GM21786 (cell line): ENCODE measurements around the gene CPLX4.
A peak's percentile ranks its signal among the peaks of the same experiment; 100 is the strongest.

Experiments
- ATAC-seq: cut with Tn5 transposase; IDR thresholded peaks from one replicate; pipeline ENCODE4 v1.9.1; 2021; ENCODE audit not compliant: unreplicated experiment

The CPLX4 gene

DNA sequence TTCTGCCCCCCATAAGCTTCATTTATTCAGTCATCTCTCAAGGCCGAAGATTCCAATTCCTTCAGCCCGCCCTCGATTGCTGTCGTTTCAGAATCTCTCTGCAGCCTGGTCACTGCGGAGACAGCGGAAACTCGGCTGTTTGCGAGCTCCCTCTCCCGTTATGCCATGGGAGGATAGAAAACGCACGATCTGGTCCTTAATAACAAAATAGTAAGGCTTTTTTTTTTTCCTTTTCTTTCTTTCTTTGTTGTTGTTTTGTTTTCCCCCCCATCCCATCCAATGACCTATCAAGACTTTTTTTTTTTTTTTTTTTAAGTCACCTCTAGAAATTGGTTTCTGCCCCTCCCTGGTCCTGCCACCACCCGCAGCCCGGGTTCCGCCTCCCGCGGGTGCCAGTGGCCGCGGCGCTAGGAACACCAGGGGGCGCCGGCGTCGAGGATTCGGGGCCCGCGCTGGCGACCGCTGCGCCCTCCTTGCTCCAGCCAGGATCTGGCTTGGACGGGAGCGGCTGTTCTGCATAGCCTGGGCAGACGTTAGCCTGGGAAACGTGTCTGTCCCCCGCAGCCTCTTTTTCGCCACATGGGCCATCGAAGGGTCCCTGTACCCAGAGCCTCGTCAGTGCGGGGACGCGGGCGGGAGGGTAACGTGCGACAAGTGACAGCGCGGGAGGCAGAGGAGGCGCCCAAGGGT is 10.1 kb downstream of the CPLX4 start:
- ATAC-seq = peak; percentile 89

DNA sequence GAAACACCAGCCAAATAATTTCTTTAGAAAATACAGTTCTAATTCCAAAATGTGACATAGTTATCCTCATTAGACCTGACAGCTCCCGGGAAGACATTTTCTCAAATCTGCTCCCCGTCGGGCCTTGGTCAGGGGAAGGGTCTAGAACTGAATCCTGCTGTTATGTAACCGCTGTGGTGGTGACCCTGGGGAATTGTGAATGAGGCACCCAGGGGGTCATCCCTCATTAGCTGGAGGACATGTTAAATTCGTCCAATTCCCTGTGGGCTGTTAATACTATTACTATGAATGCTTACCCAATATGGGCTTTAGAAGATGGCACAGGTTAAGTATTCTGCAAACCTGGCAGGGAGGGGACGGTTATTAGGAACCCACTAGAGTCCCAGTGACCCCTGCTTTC is 11.8 kb downstream of the CPLX4 start:
- ATAC-seq = no peak

DNA sequence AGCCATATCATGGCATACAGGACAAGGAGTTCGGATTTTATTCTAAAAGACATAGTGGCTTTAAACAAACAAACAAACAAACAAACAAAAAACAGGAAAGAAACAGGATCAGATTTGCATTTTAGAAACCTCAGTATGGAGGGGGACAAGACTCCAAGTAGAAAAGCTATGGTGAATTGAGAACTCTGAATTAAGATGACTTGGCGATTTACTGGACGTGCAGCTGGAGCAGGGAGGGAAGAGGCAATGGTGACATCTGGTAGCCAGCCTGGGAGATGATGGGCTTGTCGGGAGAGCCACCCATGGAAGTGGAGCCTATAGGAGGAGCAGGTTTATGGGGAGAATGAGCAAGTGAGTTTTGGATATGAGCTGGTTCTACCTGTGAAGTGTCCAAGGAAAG is 13.2 kb downstream of the CPLX4 start:
- no peak for ATAC-seq

DNA sequence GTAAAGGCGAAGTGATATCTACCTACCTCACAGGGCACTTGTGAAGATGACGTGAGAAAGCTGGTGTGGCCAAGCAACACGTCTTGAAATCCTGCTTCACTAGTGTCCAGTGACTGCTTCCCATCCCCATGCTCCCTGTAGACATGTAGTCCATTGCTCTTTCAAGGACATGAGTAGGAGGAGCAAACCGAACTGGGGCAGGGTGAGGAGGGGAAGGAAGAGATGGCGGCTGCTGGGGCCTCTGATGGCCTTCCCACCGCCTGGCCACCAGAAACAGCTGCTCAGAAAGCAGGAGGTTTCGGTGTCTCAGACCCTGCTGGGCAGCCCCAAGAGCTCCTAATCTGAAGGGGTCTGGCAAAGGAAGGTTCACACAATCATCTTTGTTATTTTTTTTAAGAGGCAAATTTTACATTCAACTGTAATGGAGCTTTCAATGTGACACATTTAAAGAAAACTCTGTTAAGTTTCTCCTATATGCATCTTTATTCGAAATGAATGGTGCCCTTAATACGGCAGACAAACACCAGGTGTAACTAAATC is 14.7 kb downstream of the CPLX4 start:
- no peak for ATAC-seq

DNA sequence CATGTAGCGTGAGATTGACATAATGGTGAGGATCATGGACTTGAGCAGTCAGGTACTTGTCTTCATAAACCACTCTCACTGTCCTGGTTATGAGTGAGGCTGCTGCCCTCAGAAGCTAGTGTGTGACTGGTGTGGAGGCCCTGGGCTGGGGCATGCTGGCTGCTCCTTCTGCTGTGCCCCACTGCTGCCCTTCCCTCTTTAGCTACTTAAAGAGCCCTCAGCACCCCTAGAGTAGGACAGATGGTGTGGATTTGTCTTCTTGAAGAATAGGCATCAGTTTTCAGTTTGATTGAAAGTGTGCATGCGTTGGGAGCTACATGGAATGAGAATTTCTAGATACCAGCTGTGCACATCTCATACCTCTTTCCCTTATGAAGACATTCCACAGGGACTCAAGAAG is 15.4 kb downstream of the CPLX4 start:
- no peak for ATAC-seq

DNA sequence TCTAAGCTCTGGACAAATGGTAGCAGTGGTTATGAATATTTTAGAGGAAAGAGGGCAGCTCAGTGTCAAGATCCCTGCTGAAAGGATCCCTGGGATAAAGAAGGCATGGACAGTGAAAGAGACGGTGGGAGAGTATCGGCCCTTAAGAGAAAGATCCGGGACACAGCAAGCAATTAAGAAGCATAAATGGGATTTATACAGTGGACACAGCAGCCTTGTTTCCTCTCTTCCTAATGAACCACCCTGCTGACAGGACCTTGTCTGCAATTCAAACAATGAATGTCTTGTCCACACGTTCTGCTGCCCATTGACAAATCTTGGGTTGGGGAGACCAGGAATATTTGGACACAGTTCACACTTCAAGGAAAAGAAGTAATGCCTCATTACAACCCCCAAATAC is 16.5 kb downstream of the CPLX4 start:
- no peak for ATAC-seq

DNA sequence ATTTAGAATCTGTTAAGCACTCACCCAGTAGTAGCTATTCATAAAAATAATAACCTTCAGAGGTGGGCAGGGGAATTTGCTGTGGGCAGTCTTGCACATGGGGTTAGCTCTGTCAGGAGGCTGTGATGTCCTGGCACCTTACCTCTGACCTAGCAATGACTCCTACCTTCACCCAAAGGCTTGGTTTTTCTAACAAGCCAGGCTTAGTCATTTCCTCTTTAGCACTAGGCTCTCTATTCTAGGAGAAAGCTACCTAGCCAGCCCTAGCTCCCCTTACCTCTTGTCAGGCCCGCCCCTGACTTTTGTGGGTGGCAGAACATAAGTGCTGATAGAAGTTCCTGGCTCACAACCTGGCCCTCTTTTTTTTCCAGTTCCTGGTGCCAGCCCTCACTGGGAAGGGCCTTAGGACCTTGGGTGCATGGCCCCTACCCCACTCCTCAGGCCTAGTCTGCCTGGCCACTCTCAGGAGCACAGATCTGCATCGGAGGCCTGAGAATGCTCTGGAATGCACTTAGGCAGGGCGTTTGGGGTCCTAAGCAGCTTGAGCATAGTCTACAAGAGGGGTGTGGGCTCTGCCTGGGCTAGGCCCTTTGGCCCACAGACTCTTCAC is 17.7 kb downstream of the CPLX4 start:
- no peak for ATAC-seq

DNA sequence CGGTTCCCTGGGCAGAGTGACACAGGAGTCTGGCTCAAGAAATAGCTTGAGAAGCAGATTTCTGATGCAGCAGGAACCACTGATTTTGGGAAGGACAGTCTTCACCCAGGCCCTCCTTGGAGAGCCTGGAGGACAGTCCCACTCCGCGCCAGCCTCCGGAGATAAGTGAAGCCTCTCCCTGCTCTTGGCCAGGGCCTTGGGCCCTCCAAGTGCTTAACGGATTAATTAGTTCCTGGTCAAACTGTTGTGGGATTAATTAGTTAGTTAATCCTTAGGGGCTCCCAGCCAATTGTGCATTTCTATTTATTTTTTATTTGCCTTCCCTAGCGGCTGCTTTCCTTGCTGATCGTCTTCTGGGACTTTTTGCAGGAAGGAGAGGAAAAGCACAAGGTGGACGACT is 19.6 kb downstream of the CPLX4 start:
- ATAC-seq = no peak

DNA sequence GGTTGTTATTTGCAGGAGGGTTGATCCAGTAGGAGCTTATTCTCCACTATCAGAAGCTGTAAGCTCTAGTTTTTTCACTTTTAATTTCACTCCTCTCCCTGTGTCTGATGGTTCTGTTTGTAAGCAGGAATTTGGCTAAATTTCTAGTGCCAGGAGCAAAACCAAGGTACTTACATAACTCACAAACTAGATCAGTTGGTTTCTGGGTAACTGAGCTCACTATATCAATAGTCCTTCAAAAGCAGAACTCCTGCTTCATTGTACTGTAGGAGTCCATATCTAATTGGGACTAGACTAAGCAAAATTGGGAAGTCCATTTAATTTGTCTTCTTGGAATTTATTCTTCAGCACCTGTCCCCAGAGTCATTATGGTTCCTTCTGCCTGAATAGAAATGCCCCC is 25.1 kb downstream of the CPLX4 start:
- no peak for ATAC-seq

DNA sequence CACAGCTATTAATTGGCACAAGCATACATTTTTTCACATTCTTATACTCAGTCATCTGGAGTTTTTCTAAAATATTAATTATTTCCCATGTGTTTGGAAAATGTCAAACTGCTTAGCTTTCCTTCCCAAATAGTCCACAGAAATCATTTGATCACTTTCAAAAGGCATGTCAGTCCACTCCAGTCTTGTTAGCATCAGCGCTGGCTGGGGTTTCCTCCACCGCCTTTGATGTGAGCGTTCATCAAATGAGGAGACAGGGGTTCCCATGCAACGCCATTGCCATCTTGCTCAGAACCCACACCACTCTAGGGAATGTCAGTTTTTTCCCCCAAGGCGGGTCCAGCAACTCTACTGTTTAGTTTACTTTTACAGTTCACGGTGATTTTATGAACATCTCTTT is 32.1 kb downstream of the CPLX4 start:
- no peak for ATAC-seq

DNA sequence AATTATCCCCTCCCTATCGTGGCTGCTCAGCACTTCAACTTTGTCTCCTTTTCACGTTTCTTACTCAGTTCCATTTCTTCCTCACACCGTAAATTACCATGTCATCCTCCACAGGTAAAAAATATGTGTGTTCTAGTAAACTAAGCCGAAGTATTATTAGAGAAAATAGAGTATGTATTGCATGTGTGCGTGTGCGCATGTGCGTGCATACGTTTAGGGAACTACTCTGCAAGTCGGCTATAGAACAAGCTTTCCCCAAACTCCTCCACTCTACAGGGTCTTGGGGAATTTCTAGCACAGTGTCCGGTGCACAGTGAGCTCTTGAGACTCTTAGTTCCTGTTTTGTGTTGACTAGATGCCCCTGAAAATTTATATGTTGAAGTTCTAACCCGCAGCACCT is 36.1 kb downstream of the CPLX4 start:
- no peak for ATAC-seq

DNA sequence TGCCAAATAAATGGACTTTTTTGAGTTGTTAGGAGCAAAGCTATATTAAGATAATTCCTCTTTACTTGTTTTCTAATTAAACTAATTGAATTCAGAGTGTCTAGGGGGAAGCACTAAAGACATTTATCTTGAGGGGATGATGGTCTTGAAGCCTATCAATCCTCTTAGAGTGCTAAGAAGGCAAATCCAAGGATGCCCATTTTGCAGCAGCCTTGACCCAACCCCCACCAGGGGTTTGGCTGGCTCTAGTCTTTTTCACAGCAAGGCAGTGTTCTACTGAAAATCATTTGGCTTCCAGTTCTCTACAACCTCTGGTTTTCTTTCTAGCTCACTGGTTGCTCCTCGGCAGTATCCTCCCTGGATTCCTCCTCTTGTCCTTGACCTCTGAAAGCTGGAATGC is 38.7 kb downstream of the CPLX4 start:
- ATAC-seq = no peak

DNA sequence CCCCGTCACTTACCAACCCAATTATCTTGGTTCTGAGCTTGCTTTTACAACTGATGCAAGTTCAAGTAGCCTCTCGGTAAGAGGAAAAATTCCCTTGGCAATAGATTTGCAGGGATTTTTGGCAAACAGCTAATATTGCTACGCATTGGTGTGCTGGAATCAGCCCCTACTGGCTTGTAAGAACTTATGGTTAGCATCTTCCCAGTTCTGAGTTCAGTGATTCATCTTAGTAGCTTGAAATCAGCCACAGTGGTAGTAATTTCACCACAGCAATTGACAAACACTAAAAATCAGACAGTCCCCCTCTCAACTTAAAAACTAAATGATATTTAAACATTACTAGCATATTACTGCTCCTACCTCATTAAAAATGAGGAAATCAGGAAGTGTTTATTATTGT is 39.3 kb downstream of the CPLX4 start:
- ATAC-seq = no peak

DNA sequence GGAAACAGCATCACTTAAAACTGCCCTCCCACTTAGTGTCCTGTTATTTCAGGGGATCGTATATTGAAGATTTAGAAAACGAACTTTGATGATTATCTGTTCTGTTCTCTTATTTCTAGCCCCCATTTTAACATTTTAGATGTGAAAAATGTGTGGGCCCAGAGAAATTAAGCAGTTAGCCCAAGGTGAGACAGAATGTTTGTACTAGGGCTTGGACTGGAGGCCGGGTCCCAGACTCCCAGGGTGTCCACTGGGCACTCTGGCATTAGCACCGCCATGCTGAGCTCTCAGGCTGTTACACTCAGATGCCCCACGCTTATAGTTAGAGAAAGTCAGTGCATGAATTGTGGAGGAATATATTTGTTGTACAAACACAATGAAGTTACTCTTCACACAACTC is 39.7 kb downstream of the CPLX4 start:
- ATAC-seq = no peak

DNA sequence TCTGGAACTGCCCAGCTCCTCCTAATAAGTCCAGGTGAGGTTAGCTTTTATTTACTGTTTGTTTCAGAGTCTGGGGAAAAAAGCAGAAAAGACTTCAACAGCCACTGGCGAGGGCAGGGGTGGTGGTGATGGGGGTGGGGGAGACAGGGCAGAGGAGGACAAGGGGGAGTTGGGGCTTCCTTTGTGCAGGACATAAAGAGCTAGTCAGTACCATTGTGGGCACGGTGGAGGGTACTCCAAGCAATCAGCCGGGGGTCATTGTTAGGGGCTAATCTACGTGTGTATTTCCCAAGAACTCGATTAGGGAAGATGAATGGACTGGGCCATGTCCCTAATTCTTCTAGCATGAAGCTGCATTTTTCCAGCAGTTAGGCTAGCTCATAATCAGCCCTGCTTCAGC is 42.4 kb downstream of the CPLX4 start:
- no peak for ATAC-seq

DNA sequence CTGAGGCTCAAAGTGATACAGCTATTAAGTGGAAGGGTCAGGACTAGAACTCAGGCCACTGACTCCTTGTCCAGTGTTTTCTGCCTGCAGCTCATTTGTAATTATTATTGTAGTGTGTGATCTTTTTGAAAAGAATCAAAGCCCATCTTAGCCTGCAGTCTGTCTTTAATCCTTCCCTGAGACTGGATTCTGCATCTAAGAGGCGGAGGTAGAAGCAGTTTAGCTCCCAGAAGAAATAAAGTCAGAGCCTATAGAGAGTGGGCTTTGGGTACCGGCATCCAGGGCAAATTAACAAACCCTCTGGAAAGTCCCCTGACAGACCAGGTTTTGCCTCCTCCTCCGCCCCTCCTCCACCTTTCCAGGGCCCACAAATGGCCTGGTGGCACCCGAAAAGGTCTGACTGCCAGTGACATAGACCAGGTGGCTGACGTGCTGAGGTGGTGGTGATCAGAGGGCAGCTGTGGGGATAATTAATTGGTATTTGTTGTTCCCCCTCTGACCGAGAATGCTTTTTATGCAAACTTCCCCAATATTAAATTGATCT is 43.0 kb downstream of the CPLX4 start:
- ATAC-seq = no peak

DNA sequence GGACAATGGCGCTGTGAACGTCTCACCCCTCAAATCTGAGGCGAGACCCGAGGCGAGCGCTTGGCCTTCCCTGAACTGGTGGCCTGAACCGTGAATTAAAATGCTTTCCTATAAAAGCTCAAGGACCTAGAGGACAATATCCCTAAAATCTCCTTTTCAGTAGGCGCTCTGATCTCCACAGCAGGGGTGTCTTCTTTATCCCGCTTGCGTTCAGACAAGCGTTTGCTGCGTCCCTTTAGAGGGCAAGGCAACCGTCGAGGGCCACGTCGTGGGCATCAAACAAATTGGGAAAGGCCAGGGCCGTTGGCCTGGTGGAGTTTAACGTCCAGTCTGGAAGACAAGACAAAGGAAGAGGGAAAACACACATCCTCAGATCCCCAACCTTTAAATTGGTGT is 43.9 kb downstream of the CPLX4 start:
- ATAC-seq = no peak

DNA sequence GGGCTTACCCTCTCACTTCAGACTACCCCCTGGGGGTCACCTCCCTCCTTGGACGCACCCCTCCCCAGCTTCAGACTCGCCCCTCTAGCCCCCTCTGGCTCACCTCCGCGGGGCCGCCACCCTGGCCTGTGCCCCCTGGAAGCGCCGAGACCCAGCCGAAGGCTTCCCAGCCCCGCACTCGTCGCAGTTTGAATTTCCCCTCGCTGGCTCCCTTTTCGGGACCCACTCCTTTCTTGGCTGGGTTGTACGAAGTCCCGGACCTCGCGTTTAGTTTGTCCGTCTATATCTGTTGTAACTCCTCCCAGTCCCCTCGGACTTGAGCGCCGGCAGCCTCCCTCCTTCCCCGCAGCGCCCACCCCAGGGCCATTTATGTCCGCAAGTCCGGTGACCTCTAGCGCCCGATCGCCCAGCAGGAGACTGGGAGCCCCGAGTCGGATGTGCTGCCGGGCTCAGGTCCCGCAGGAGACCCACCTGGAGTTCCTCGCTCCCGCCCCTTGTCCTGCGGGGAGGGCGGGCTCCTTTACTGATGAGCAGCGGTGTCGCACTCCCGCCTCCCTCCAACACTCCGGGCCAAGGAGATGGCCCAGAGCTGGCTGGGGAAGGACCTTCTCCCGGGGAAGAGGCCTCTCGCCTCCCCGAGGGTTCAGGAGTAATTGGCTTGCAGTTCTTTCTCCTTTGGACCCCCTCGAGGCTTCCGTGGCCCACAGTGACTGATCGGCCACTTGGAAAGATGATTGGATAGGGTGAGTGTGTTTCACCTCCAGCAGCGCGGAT is 44.5 kb downstream of the CPLX4 start:
- no peak for ATAC-seq

DNA sequence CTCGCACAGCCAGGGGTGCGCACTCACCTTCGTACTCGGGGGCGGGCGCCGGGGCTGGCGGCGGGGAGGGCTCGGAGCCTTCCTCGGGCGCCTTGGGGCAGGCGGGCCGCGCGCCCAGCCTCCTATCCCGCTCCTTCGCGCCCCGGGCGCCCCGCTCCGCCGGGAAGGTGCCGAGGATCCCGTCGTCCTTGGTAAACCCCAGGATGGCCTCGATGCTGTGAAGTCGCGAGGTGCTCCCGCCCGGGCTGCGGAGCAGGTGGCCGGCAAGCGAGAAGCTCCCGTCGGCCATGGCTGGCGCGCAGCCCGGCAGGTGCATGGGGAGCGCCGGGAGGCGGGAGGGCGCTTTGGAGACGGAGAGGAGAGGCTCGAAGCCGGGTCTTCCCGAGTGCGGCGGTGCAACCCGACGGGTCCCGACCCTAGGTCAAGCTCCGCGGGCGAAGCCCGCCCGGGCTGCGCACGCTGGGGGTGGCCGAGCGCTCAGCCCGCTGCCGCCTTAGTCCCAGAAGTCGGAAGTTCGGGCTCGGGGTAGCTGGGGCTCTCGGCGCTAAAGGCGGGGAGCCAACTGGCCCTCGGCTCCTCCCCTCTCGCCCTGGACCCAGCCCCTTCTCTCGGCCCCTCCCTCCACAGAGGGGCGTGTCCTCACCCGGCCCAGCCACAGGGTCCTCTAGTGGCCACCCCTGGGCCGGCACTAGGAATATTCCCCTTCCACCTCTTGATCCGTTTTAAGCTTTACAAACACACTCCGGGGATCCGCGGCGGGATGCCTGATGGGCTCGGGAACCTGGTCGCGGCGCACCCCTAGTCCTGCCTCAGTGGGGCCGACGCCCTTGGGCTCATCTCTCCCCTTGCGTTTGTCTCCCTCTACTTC is 45.3 kb downstream of the CPLX4 start, which contains the start of gene RAX:
Gene RAX (minus strand): TSS at position 564 of the 868 bp plus-strand sequence. CDS start 248 bp downstream, at position 316.
- ATAC-seq = no peak

DNA sequence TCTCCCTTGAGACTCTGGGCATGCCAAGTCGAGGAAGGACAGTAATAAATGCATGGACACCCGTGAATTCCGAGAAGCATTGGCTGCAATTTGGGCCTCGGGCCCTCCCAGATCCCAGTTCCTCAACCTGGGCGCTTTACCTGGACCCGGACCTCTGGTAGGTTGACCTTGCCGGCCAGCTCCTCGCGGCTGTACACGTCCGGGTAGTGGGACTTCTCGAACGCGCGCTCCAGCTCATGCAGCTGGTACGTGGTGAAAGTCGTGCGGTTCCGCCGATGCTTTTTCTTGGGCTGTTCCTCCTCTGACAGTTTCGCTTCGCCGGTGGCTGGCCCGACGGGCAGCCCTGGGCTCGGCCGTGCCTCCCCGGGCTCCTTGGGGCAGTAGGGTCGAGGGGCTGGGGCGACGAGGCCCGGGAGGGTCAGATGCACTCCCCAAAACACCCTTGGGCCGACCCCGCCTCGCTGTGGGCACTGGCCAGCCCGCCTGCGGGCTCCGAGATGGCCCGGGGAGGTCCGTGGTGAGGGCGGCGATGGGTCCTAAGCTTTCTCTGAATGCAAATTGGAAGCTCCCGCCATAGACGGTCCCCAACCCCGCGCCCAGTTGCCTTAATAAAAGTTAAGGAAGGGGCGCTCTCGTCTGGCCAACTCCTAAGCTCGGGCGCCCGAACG is 46.1 kb downstream of the CPLX4 start:
- ATAC-seq = no peak
